HG02852 (cell line): Measurements from ENCODE around the gene HTD2.
"Not testable (repeated sequence)": the region's sequence is repeated elsewhere in the genome, so short reads cannot be mapped to it uniquely, and the experiment has no call there.

Source experiments
- ATAC-seq: cut with Tn5 transposase; IDR thresholded peaks from one replicate; pipeline ENCODE4 v1.9.1; 2021; ENCODE audit warnings: mild to moderate bottlenecking, moderate library complexity; ENCODE audit not compliant: unreplicated experiment

Gene HTD2

DNA sequence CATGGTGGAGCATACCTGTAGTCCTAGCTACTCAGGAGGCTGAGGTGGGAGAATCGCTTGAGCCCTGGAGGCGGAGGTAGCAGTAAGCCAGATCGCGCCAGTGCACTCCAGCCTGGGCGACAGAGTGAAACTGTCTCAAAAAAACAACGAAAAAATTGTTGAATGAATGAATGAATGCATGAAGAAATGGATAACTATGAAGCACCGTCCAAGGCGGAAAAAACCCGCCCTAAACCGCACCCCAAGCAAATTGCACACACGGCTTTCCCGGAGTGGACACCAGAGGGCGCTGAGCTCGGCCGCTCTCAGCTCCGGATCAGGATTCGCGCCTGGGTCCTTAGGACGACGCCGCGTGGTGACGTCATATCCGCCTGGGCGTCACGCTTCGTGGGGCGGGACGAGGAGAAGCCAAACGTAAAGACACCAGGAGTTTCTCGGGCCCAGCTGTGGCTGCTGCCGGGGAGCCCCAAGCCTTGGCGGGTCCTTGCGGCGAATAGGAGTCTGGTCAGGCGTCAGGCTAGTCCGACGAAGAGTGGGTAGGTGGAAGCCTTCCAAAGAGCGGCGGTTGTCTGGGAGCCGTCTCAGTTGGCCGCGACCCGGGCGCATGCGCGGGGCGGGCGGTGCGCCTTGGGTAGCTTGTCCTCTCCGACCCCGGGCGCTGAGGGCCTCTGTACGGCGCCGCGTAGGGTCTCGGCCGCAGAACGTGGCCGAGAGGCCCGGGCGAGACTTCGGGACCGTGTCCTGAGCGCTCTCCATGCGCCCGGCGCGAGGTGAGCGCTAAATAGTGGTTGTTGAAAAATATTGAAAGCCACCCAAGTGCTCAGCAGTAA is at the start of gene HTD2, which contains the start of gene RPP14:
TSS of gene HTD2 (plus strand) at position 639 of the 830 bp plus-strand sequence. CDS start 11,094 bp downstream, outside the sequence.
TSS of gene RPP14 (plus strand) at position 364 of the 830 bp plus-strand sequence. CDS start 4,085 bp downstream, outside the sequence.
- ATAC-seq: peak; percentile 88

DNA sequence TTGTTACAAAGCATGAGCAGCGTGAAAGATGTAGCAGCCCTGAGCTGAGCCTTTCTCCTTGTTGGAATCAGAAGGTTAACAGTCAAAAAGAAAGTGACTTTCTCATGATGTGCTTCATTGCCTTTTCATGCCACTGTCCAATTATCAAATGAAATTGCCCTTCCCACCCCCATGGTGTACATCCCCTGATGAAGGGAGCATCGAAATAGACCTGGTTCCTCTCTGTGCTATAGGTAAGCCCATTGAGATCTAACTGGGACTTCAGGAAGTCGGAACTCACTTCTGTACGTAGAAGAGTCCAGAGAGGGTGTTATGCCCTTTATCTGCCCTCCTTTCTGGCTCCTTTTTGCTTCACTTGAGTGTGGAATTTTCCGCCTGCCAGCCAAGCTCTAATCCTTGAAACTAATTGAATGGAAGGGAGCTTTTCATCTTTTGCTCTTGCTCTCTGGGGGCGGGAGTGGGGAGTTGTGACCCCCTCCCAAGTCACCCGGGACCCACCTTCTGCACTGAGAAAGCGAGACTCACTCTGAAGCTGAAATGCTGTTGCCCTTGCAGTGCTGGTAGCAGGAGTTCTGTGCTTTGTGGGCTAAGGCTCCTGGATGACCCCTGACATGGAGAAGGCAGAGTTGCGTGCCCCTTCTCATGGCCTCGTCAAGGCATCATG is 47.8 kb upstream of the HTD2 start:
- no peak for ATAC-seq

DNA sequence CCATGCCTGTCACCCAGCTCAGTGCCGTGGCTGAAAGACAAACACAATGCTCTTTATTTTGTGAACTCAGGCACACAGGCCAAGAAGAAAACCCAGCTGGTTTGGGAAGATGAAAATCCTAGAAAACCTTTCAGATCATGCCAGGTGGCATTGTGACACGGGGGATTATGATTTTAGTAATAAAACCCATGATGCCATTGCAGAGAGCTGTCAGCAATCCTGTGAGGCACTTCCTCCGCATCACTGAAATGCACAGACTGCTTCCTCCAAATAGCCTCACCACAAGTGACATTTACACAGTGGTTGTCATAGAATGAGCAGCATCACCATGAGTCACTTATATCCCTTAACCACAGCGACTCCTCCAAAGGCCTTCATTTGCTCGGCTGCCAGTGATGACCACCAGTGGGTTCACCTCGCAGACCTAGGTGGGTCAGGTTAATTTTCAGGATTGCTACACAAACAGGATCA is 46.0 kb upstream of the HTD2 start:
- no peak for ATAC-seq

DNA sequence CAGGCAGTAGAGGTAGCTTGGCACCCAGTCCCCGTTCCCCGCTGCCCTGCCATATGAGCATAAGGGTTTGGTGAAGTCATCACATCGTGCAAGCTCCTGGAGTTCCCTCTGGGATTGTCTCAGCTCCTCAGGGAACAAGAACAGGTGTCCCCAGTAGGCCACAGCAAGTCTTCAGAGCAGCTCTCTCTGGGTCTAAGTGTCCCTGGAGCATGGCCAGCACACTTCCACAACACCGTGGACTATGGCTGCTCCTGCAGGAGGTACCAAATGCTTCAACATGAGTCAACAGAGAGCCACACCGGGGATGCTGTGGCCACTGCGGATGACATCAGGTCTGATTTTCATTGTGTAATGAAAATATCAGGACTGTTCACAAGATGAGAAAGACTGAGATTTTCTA is 45.6 kb upstream of the HTD2 start:
- ATAC-seq: no peak

DNA sequence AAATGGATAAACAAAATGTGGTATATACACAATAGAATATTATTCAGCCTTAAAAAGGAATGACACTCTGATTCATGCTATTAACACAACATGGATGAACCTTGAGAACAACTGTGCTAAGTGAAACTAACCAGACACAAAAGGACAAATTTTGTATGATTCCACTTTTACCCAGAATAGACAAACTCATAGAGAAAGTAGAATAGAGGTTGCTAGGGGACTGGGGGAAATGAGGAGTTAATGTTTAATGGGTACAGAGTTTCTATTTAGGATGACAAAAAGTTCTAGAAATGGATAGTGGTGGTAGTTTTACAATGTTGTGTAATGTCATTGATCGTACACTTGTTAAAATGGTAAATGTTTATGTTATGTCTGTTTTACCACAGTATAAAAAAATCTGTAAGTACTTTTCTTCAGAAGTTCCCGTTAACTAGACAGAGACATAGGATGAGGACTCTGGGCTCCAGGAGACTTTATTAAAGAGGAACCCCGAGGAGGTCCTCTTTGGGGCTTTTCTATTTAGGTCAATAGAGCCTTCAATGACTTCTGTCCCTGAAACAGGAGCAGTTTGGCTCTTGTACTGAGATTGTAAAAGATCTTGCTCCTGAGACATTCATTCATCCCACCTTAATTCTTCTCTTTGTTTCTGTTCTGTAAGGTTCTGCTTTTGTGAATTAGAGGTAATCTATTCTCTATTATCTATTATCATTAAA is 44.2 kb upstream of the HTD2 start:
- no peak for ATAC-seq

DNA sequence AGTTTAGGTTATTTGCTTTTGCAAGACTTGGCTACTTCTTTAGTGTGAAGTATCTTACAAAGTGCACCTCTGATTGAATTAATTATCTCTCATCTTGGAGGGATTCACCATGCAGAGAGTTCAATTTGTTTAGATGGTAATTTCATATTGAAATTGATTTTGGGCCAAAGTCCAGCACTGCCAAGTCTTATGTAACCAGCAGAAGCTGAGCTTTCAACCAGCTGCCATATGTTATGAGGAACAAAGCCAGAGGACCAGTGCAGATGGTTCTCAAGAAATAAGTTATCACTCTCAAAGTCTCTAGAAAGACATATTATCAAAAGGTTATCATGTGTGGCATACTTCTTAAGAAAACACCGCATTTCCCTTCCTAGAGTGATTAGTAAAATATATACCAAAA is 39.7 kb upstream of the HTD2 start:
- ATAC-seq: no peak

DNA sequence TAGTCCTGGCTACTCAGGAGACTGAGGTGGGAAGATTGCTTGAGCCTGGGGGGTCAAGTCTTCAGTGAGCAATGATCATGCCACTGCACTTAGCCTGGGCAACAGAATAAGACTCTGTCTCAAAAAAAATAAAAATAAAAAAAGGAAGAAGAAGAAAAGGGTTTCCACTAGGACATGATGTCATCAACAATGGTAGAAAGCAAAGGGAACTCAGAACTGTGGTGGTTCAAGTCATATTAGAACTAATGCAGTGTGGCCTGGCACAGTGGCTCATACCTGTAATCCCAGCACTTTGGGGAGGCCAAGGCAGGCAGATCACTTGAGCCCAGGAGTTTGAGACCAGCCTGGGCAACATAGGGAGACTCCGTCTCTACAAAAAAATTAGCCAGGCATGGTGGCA is 38.8 kb upstream of the HTD2 start:
- ATAC-seq: not testable (repeated sequence)

DNA sequence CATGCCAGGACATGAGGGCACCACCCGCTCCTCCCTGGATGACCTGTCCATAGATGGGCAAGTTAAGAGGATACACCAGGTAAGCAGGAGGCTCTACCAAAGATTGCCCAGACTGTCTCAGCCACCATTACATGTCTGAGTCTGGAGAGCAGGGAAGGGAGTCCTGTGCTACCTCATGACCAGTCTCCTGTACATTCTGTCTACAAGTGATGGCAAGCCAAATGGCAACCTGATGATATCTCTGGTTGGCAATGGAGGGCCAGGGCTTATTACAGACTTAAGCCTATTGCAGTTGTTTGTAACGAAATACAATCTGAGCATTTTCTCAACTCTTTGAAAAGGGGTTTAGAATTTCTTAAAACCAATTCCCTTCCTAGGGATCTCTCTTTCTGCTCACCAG is 37.0 kb upstream of the HTD2 start:
- no peak for ATAC-seq

DNA sequence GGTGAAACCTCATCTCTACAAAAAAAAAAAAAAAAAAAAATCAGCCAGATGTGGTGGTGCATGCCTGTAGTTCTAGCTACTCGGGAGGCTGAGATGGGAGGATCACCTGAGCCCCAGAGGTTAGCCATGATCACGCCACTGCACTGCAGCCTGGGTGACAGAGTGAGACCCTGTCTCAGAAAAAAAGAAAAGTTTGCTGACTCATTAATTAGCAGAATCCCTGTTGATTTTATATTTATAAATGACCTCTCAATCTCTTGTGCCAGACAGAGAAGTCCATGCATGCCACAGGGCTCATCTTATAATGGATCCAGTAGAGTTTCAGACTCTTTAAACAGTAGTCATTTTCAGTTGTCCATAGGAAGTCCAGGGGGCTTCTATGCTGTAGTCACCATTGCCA is 35.8 kb upstream of the HTD2 start:
- no peak for ATAC-seq

DNA sequence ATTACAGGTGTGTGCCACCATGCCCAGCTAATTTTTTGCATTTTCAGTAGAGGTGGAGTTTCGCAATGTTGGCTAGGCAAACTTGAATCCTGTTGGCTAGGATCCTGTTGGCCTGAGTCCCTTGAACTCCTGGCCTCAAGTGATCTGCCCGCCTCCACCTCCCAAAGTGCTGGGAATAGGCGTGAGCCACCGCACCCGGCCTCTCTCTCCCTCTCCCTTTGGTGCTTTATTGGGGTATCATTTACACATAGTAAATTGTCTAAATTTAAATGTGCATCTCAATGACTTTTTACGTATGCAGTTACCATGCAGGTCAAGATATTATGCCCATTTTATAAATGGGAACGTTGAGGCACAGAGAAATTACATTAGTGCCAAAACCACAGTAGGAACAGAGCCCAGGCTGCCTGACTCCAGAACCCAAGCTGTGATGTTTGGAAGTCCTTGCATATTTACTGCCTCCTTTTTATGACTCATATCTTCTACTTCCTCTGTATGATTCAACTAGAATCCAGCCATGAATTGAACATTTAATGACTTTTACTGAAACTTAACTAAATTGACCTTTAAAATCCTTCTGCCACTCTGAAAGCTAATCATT is 34.3 kb upstream of the HTD2 start:
- no peak for ATAC-seq

DNA sequence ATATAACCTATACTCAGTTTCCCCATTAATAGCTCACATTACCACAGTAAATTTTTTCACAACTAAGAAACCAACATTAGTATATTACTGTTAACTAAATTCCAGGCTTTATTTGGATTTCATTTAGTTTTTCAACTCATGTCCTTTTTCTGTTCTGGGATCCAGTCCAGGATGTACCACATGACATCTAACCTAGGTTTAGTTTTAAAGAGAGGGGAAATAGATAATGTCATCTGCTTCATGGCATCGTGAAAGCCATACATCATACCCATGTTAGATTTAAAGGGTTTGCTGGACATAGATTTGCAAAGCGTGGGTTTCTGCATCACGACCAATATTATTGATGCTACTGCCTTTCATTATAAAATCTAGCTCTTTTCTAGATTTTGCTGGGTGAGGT is 33.4 kb upstream of the HTD2 start:
- ATAC-seq: no peak

DNA sequence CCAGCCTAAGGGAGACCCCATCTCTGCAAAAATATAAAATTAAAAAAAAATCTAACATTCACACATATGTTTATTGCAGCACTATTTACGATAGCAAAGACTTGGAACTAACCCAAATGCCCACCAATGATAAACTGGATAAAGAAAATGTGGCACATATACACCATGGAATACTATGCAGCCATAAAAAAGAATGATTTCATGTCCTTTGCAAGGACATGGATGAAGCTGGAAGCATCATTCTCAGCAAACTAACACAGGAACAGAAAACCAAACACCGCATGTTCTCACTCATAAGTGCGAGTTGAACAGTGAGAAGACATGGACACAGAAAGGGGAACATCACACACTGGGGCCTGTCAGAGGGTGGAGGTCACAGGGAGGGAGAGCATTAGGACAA is 33.0 kb upstream of the HTD2 start:
- not testable (repeated sequence) for ATAC-seq

DNA sequence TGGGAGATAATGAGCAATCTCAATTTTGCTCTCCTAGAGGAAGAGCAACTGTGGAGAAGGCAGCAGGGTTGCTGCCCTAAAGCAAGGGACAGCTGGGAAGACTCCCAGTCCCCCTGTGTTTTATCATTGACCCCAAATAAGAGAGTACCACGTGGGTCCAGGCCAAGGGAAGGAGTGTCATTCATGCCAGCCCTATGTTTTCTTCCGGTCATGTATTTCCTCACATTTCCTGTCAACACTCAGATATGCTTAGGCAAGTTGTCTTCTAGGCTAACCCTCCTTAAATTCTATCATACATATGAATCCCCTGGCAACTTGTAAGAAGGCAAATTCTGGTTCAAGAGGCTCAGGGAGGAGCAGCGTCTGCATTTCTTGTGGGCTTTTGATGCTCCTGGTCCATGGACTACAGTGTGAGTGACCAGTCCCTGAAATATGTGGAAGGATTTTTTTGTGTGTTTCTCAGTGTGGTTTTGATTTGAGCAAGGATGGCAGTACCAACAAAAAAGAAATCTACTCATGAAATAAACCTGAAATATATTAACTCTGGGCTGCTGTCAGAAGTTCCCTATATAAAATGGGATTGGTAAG is 32.2 kb upstream of the HTD2 start:
- no peak for ATAC-seq

DNA sequence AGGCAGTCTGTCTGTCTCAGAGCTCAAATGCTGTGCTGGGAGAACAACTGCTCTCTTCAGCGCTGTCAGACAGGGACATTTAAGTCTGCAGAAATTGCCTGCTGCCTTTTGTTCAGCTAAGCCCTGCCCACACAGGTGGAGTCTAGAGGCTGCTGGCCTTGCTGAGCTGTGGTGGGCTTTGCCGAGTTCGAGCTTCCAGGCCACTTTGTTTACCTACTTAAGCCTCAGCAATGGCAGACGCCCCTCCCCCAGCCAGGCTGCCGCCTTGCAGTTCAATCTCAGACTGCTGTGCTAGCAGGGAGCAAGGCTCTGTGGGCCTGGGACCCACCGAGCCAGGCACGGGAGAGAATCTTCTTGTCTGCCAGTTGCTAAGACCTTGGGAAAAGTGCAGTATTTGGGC is 25.3 kb upstream of the HTD2 start:
- no peak for ATAC-seq

DNA sequence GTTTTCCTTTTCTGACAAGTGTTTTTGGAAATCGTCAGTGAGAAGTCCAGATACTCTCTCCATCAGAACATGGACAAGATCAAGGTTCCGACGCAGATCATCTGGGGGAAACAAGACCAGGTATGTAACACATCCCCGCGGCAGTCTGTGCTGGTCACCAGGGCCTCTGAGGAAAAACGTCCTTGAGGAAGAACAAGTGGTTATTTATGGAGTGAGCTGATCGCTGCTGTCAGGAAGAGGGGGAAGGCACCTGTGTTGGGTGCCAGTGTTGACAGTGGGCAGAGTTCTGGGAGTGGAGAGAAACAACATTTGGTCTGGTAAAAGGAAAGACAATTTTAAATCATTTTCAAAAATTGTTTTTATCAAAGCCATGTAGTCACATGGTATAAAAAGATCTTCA is 21.0 kb upstream of the HTD2 start:
- ATAC-seq: no peak

DNA sequence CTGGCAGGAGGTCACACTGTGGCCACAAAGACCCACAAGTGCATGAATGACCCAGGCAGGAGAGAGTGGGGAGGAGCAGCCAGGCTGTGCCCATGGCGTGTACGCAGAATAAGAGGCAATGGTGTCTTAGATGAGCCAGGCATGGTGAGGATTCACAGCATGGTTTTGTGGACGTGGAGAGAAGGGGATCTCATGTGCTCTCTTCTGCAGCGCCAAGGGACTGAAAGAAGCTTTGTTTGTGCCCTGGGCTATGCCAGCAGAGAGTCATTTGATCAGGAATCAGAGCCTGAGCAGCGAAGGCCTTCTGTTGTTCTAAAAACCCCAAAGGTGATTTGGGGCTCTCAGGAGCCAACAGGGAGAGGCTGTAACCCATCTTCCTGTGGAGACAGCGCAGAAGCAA is 19.0 kb upstream of the HTD2 start:
- no peak for ATAC-seq

DNA sequence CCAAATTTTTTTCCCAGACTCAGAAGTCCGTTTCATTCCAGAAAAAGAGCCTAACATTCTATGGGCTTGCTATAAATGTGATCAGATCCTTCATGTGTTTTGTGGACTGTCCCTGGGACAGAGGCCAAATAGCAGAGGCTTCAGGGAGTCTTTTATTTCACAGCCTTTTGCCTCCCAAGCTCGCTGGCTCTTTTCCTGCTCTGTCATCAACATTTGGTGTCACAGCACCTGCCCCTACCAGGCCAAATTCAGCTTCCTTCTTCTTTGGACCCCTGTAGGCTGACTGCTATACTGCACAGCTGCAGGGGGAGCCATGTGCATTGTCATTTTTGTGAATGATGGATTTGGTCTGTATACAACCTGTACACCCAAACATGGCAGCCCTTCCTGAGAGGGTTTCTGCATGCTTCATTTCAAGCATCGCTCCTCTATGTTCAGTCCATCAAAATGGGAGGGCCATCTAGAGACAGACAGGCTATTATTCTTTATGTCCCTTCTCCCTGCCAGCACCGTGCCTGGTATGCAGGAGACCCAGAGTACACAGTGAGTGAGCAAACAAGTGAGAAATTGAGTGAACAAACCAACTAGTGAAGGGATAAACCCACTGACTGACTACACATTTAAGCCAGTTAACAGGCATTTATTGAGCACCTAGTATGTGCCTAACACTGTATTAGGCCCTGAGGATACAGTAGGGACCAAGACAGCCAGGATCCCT is 18.1 kb upstream of the HTD2 start:
- ATAC-seq: no peak

DNA sequence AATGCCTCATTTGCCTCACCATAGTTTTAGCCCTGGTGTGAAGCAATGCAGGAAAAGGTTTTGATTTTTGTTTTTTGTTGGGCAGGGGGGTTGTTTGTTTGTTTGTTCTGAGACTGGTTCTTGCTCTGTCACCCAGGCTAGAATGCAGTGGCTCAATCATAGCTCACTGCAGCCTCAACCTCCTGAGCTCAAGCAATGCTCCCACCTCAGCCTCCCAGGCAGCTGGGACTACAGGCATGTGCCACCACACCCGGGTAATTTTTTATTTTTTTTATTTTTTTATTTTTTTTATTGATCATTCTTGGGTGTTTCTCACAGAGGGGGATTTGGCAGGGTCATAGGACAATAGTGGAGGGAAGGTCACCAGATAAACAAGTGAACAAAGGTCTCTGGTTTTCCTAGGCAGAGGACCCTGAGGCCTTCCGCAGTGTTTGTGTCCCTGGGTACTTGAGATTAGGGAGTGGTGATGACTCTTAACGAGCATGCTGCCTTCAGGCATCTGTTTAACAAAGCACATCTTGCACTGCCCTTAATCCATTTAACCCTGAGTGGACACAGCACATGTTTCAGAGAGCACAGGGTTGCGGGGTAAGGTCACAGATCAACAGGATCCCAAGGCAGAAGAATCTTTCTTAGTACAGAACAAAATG is 17.2 kb upstream of the HTD2 start:
- not testable (repeated sequence) for ATAC-seq

DNA sequence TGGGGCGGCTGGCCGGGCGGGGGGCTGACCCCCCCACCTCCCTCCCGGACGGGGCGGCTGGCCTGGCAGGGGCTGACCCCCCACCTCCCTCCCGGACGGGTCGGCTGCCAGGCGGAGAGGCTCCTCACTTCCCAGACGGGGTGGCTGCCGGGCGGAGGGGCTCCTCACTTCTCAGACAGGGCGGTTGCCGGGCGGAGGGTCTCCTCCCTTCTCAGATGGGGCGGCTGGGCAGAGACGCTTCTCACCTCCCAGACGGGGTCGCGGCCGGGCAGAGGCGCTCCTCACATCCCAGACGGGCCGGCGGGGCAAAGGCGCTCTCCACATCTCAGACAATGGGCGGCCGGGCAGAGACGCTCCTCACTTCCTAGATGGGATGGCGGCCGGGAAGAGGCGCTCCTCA is 15.9 kb upstream of the HTD2 start:
- not testable (repeated sequence) for ATAC-seq
